GM12878 (cell line): ENCODE results near the gene CTIF. TPM values are rescaled to one million over a fixed set of nuclear protein-coding genes. Genes with fewer than 3 reads are reported as not detected.

Experiments used
- ATAC-seq: fragments of 200-7000 bp; cut with Tn5 transposase; 3 replicates; pipeline ENCODE4 v1.9.1; 2020; ENCODE audit warnings: mild to moderate bottlenecking, moderate library complexity
- BruUV-seq: library from RNA; stranded (reverse); fragments of 400-500 nt; replicated peaks from 2 replicates; lab custom pipeline; 2021; lab: Mats Ljungman, UMichigan
- CTCF ChIA-PET: fragments of 300-600 bp; sonication (Branson Sonifier 250); formaldehyde crosslinking; extraction: SDS; loops from one replicate; lab custom pipeline; 2021; ENCODE audit warnings: inconsistent platforms; lab: Yijun Ruan, JAX
- POLR2A ChIA-PET: fragments of 350-600 bp; formaldehyde crosslinking; extraction: SDS; loops from one replicate; lab custom pipeline; 2021; ENCODE audit warnings: inconsistent platforms; lab: Charles Lee
- RAD21 ChIA-PET: fragments of 300-600 bp; sonication (Branson Sonifier 250); formaldehyde crosslinking; loops from one replicate; lab custom pipeline; 2023; ENCODE audit warnings: antibody characterized with exemption; ENCODE audit not compliant: unreplicated experiment; lab: Charles Lee
- SMC1A ChIA-PET: fragments of 300-600 bp; sonication (Branson Sonifier 250); formaldehyde crosslinking; loops from one replicate; lab custom pipeline; 2023; ENCODE audit not compliant: unreplicated experiment, uncharacterized antibody; lab: Charles Lee
- DNase-seq: peaks from one replicate; pipeline ENCODE4 v3.0.0-alpha.2; 2011; ENCODE audit warnings: low read depth, low spot score
- FAIRE-seq: peaks from 3 replicates; lab custom pipeline; 2011; peaks lifted over from hg19 to GRCh38; lab: Jason Lieb, UNC
- H2AFZ ChIP-seq: 2 replicates; pipeline ENCODE4 v1.6.0; 2011; ENCODE audit warnings: low read depth, low read length, control low read depth; ENCODE audit not compliant: control insufficient read depth
- H3K27ac ChIP-seq: 2 replicates; pipeline ENCODE4 v1.5.1; 2011; ENCODE audit warnings: control low read depth; ENCODE audit not compliant: control insufficient read depth, insufficient read depth
- H3K27me3 ChIP-seq, 2 experiments: replicated peaks in 1 of 2; 2 replicates each; pipeline versions ENCODE4 v1.6.0 to v1.6.1; 2011; ENCODE audit warnings: low read length in 1 of 2; ENCODE audit not compliant: control insufficient read depth in 2 of 2, insufficient read depth in 2 of 2
- H3K36me3 ChIP-seq, 2 experiments: 2 replicates each; pipeline ENCODE4 v1.5.1; 2011; ENCODE audit warnings: low read length in 1 of 2; ENCODE audit not compliant: control insufficient read depth in 2 of 2, insufficient read depth in 2 of 2
- H3K4me1 ChIP-seq: 2 replicates; pipeline ENCODE4 v1.6.1; 2011; ENCODE audit warnings: mild to moderate bottlenecking, low read length, moderate library complexity, mixed read lengths; ENCODE audit not compliant: control insufficient read depth, insufficient read depth
- H3K4me2 ChIP-seq: 2 replicates; pipeline ENCODE4 v1.6.0; 2011; ENCODE audit warnings: control low read depth; ENCODE audit not compliant: control insufficient read depth, insufficient read depth
- H3K4me3 ChIP-seq: fragments of 200-600 bp; sonication (generic); 2 replicates; pipeline ENCODE4 v1.5.1; 2016
- H3K79me2 ChIP-seq: 2 replicates; pipeline ENCODE4 v1.6.0; 2011; ENCODE audit warnings: low read length; ENCODE audit not compliant: control insufficient read depth, insufficient read depth
- H3K9ac ChIP-seq: 2 replicates; pipeline ENCODE4 v1.8.0; 2011; ENCODE audit warnings: low read length, control low read depth, mixed read lengths; ENCODE audit not compliant: control insufficient read depth, insufficient read depth
- H3K9me3 ChIP-seq: replicated peaks from 3 replicates; pipeline ENCODE4 v1.5.1; 2011; ENCODE audit warnings: mild to moderate bottlenecking, low read length; ENCODE audit not compliant: control insufficient read depth, insufficient read depth
- H4K20me1 ChIP-seq: 2 replicates; pipeline ENCODE4 v1.6.0; 2011; ENCODE audit not compliant: control insufficient read depth, insufficient read depth
- BMI1 ChIP-seq: fragments of 450-650 bp; IDR thresholded peaks from 2 replicates; pipeline ENCODE4 v1.6.1; 2016; ENCODE audit warnings: mild to moderate bottlenecking, moderate library complexity, borderline replicate concordance
- NFXL1 ChIP-seq: fragments of 450-650 bp; IDR thresholded peaks from 2 replicates; pipeline ENCODE4 v1.6.1; 2017; ENCODE audit warnings: antibody characterized with exemption, mild to moderate bottlenecking, borderline replicate concordance
- PAX5 ChIP-seq: IDR thresholded peaks from 2 replicates; pipeline ENCODE4 v1.6.1; 2011; ENCODE audit warnings: low read depth, low read length, borderline replicate concordance
- PML ChIP-seq: IDR thresholded peaks from 2 replicates; pipeline ENCODE4 v1.6.1; 2012; ENCODE audit warnings: low read length, inconsistent platforms
- SMAD5 ChIP-seq: IDR thresholded peaks from 2 replicates; pipeline ENCODE4 v1.6.1; 2016; ENCODE audit warnings: antibody characterized with exemption, low read depth
- TARDBP ChIP-seq: IDR thresholded peaks from 2 replicates; pipeline ENCODE4 v1.6.1; 2016; ENCODE audit warnings: borderline replicate concordance
- USF1 ChIP-seq: IDR thresholded peaks from 2 replicates; pipeline ENCODE4 v1.6.1; 2011; ENCODE audit warnings: borderline replicate concordance, low read depth, mild to moderate bottlenecking, moderate library complexity, mixed read lengths, low read length; ENCODE audit not compliant: insufficient read depth; ENCODE audit errors: extremely low read length
- WGBS: methylation state at CpG from one replicate; pipeline ENCODE4 v1.1.6; 2016; ENCODE audit warnings: low lambda C conversion rate; ENCODE audit not compliant: insufficient replicate concordance, insufficient coverage; ENCODE audit errors: missing lambda C conversion rate; 5-methylcytosine and 5-hydroxymethylcytosine counted together
- in situ Hi-C: fragments of 300-500 bp; cut with MboI; formaldehyde crosslinking; loops from 9 replicates; pipeline ENCODE4 v1.14.3; 2018; ENCODE audit warnings: mixed read lengths
- intact Hi-C: fragments of 100-400 bp; cut with micrococcal nuclease; formaldehyde crosslinking; loops from one replicate; pipeline ENCODE4 v1.14.2; 2022; ENCODE audit not compliant: unreplicated experiment
- polyA plus RNA-seq, 11 experiments: library from polyadenylated mRNA; depleted of rRNA in 4 of 11; unstranded in 6 of 11; stranded (reverse) in 5 of 11; fragments of >200 nt; fragmentation: Nextera tagmentation in 4 of 11; fragmentation: Illumina TruSeq in 1 of 11; extraction: Ambion mirVana in 4 of 11; extraction: Trizol in 1 of 11; gene quantifications; 1 replicate in 1 of 11; 2 replicates in 10 of 11; pipeline versions ENCODE4 v1.2.1 to v1.2.3, GENCODE V29; 2011 to 2016; ENCODE audit warnings: inconsistent platforms in 2 of 11, missing spikeins in 2 of 11, low read depth in 1 of 11
- total RNA-seq, 4 experiments: library from RNA; depleted of rRNA in 3 of 4; stranded (reverse); fragments of >200 nt in 3 of 4; fragmentation: Illumina TruSeq in 1 of 4; extraction: Trizol in 1 of 4; gene quantifications; 2 replicates each; pipeline versions ENCODE4 v1.2.1 to v1.2.3, GENCODE V29; 2013 to 2021
- TF ChIP-seq, protein P1 (sequence below): fragments of 450-650 bp; IDR thresholded peaks from 2 replicates; pipeline ENCODE4 v1.6.1; 2017; ENCODE audit warnings: low read depth, mild to moderate bottlenecking, moderate library complexity
- TF ChIP-seq, protein P2 (sequence below): IDR thresholded peaks from 2 replicates; pipeline ENCODE4 v1.6.1; 2011; ENCODE audit warnings: borderline replicate concordance, low read depth, mild to moderate bottlenecking, moderate library complexity, low read length; ENCODE audit not compliant: insufficient read depth, poor library complexity, severe bottlenecking

Gene CTIF
- total and polyA plus RNA-seq, 10 of the 15 experiments (the other 5 are each of a cell fraction or from before 2014, with no cell fraction given), result 0.06 to 11.6 (median 2.5) TPM

GRCh38 chr18:48798334-48799245, 259.8 kb downstream of the CTIF start:
- BruUV-seq, result no TSS peak
- in situ Hi-C loops (no loop called here), intact Hi-C loops (no loop called here)
- Histone ChIP-seq H2AFZ (no peak overlapping the region), H3K9ac (no peak overlapping the region), H3K27ac (no peak overlapping the region), H3K36me3 (no peaks in the 10 kb centered on the region), H3K9me3 (no peaks in the 10 kb centered on the region), H3K4me1 (peaks cover 48% of the 10 kb centered on the region), H4K20me1 (no peaks in the 10 kb centered on the region), H3K27me3 (no peaks in the 10 kb centered on the region), H3K4me3 (no peak overlapping the region), H3K79me2 (no peaks in the 10 kb centered on the region), H3K4me2 (no peak overlapping the region)
- 98% methylated on average over 17 of the region's 17 CpGs for WGBS
- DNase-seq (no peak), FAIRE-seq (no peak), ATAC-seq (no peak)
- RAD21 ChIA-PET, result interaction anchor here (5.1 kb wide), 1 partner anchor 13 kb away, joined by 86 read pairs; no protein-coding TSS in a partner anchor
- POLR2A ChIA-PET, result interaction anchor here (1.6 kb wide), 1 partner anchor 13 kb away, joined by 3 read pairs; no protein-coding TSS in a partner anchor
- TF ChIP-seq PAX5, result no peak
- no peak for TF ChIP-seq TARDBP
- no peak for TF ChIP-seq USF1
- TF ChIP-seq BMI1, result no peak
- TF ChIP-seq, protein P1, sequence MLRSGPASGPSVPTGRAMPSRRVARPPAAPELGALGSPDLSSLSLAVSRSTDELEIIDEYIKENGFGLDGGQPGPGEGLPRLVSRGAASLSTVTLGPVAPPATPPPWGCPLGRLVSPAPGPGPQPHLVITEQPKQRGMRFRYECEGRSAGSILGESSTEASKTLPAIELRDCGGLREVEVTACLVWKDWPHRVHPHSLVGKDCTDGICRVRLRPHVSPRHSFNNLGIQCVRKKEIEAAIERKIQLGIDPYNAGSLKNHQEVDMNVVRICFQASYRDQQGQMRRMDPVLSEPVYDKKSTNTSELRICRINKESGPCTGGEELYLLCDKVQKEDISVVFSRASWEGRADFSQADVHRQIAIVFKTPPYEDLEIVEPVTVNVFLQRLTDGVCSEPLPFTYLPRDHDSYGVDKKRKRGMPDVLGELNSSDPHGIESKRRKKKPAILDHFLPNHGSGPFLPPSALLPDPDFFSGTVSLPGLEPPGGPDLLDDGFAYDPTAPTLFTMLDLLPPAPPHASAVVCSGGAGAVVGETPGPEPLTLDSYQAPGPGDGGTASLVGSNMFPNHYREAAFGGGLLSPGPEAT, result no peak
- no peak for TF ChIP-seq NFXL1
- TF ChIP-seq, protein P2, sequence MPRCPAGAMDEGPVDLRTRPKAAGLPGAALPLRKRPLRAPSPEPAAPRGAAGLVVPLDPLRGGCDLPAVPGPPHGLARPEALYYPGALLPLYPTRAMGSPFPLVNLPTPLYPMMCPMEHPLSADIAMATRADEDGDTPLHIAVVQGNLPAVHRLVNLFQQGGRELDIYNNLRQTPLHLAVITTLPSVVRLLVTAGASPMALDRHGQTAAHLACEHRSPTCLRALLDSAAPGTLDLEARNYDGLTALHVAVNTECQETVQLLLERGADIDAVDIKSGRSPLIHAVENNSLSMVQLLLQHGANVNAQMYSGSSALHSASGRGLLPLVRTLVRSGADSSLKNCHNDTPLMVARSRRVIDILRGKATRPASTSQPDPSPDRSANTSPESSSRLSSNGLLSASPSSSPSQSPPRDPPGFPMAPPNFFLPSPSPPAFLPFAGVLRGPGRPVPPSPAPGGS, result no peak
- no peak for TF ChIP-seq PML
- no peak for TF ChIP-seq SMAD5
- SMC1A ChIA-PET, result interaction anchor here (1.1 to 4.1 kb wide), 5 partner anchors 11 to 34 kb away, joined by 3 to 27 read pairs (median 10); no protein-coding TSS in a partner anchor
- CTCF ChIA-PET, result no interaction called here
